ENCODE measurements around the gene KLRK1.
"Not testable (repeated sequence)": the region's sequence is repeated elsewhere in the genome, so short reads cannot be mapped to it uniquely, and the experiment has no call there.

KLRK1 gene

GRCh38 chr12:10400829-10401228 lies 11.0 kb upstream of the KLRK1 start:
- Mint-ChIP-seq H3K27me3 (no peaks in the 10 kb centered on the region), H3K9me3 (no peaks in the 10 kb centered on the region), H3K27ac (ENCODE audit: low read depth) (peak overlapping the region; percentile 60), H3K4me3 (peak overlapping the region; percentile 67), H3K4me1 (peaks cover 38% of the 10 kb centered on the region), H3K36me3 (ENCODE audit: insufficient read depth) (peaks cover 35% of the 10 kb centered on the region)
- DNase-seq (ENCODE audit: low spot score in 2 of 2) (no peak), ATAC-seq (replicated peaks; ENCODE audit: extremely low read depth, poor library complexity, severe bottlenecking) (no peak)

- ATAC-seq (replicated peaks; ENCODE audit: extremely low read depth, poor library complexity, severe bottlenecking) (no peak), DNase-seq (ENCODE audit: low spot score in 2 of 2) (no peak)
- H3K27me3 Mint-ChIP-seq, result no peaks in the 10 kb centered on the region
- H3K4me3 Mint-ChIP-seq, result peak overlapping the region; percentile 68
- peaks cover 39% of the 10 kb centered on the region for H3K36me3 Mint-ChIP-seq (ENCODE audit: insufficient read depth)
- no peaks in the 10 kb centered on the region for H3K9me3 Mint-ChIP-seq
- H3K27ac Mint-ChIP-seq (ENCODE audit: low read depth), result peak overlapping the region; percentile 99
- H3K4me1 Mint-ChIP-seq, result peaks cover 65% of the 10 kb centered on the region
Observed at GRCh38 chr12:10398168-10398567, 8.3 kb upstream of the KLRK1 start.

- peaks cover 68% of the 10 kb centered on the region for H3K4me1 Mint-ChIP-seq
- peaks cover 40% of the 10 kb centered on the region for H3K36me3 Mint-ChIP-seq (ENCODE audit: insufficient read depth)
- no peaks in the 10 kb centered on the region for H3K27me3 Mint-ChIP-seq
- H3K27ac Mint-ChIP-seq (ENCODE audit: low read depth), result peak overlapping the region; percentile 99
- peak overlapping the region; percentile 50 for H3K4me3 Mint-ChIP-seq
- DNase-seq (ENCODE audit: low spot score in 2 of 2) (no peak), ATAC-seq (replicated peaks; ENCODE audit: extremely low read depth, poor library complexity, severe bottlenecking) (peak; percentile 5)
- H3K9me3 Mint-ChIP-seq, result no peaks in the 10 kb centered on the region
Observed at GRCh38 chr12:10397296-10397695, 7.5 kb upstream of the KLRK1 start.

GRCh38 chr12:10396176-10396575 lies 6.3 kb upstream of the KLRK1 start:
- Mint-ChIP-seq H3K36me3 (ENCODE audit: insufficient read depth) (peaks cover 39% of the 10 kb centered on the region), H3K4me3 (peak overlapping the region; percentile 72), H3K4me1 (peaks cover 63% of the 10 kb centered on the region), H3K27ac (ENCODE audit: low read depth) (peak overlapping the region; percentile 99)
- DNase-seq (ENCODE audit: low spot score in 2 of 2); H3K27me3 Mint-ChIP-seq; H3K9me3 Mint-ChIP-seq; ATAC-seq (replicated peaks; ENCODE audit: extremely low read depth, poor library complexity, severe bottlenecking): not testable (repeated sequence)

GRCh38 chr12:10395390-10395998 lies 5.7 kb upstream of the KLRK1 start:
- Mint-ChIP-seq H3K4me1 (peaks cover 59% of the 10 kb centered on the region), H3K27me3 (no peaks in the 10 kb centered on the region), H3K27ac (ENCODE audit: low read depth) (peak overlapping the region; percentile 99), H3K36me3 (ENCODE audit: insufficient read depth) (peaks cover 39% of the 10 kb centered on the region), H3K9me3 (no peaks in the 10 kb centered on the region), H3K4me3 (peak overlapping the region; percentile 72)
- DNase-seq (ENCODE audit: low spot score in 2 of 2) (peak in 1 of 2 donors; percentile 41), ATAC-seq (replicated peaks; ENCODE audit: extremely low read depth, poor library complexity, severe bottlenecking) (peak; percentile 80)

- Mint-ChIP-seq H3K27ac (ENCODE audit: low read depth) (peak overlapping the region; percentile 99), H3K4me1 (peaks cover 60% of the 10 kb centered on the region), H3K36me3 (ENCODE audit: insufficient read depth) (peaks cover 40% of the 10 kb centered on the region), H3K4me3 (peak overlapping the region; percentile 72)
- not testable (repeated sequence) for H3K9me3 Mint-ChIP-seq, H3K27me3 Mint-ChIP-seq
- DNase-seq (ENCODE audit: low spot score in 2 of 2), result peak in 1 of 2 donors; percentile 74
- peak; percentile 43 for ATAC-seq (replicated peaks; ENCODE audit: extremely low read depth, poor library complexity, severe bottlenecking)
Observed at GRCh38 chr12:10394531-10395152, 4.8 kb upstream of the KLRK1 start.

GRCh38 chr12:10393291-10393690 lies 3.5 kb upstream of the KLRK1 start:
- Mint-ChIP-seq H3K4me1 (peaks cover 52% of the 10 kb centered on the region), H3K27me3 (no peaks in the 10 kb centered on the region), H3K9me3 (no peaks in the 10 kb centered on the region), H3K27ac (ENCODE audit: low read depth) (peak overlapping the region; percentile 99), H3K4me3 (peak overlapping the region; percentile 38), H3K36me3 (ENCODE audit: insufficient read depth) (peaks cover 43% of the 10 kb centered on the region)
- no peak for DNase-seq (ENCODE audit: low spot score in 2 of 2)
- ATAC-seq (replicated peaks; ENCODE audit: extremely low read depth, poor library complexity, severe bottlenecking), result no peak

GRCh38 chr12:10392394-10392930 lies 2.6 kb upstream of the KLRK1 start:
- Mint-ChIP-seq H3K4me3 (peak overlapping the region; percentile 59), H3K4me1 (peaks cover 45% of the 10 kb centered on the region), H3K27ac (ENCODE audit: low read depth) (peak overlapping the region; percentile 93), H3K9me3 (no peaks in the 10 kb centered on the region), H3K27me3 (no peaks in the 10 kb centered on the region), H3K36me3 (ENCODE audit: insufficient read depth) (peaks cover 43% of the 10 kb centered on the region)
- no peak for ATAC-seq (replicated peaks; ENCODE audit: extremely low read depth, poor library complexity, severe bottlenecking)
- DNase-seq (ENCODE audit: low spot score in 2 of 2), result peak in 1 of 2 donors; percentile 38

- Mint-ChIP-seq H3K4me1 (peaks cover 46% of the 10 kb centered on the region), H3K27ac (ENCODE audit: low read depth) (peak overlapping the region; percentile 93), H3K36me3 (ENCODE audit: insufficient read depth) (peaks cover 52% of the 10 kb centered on the region)
- not testable (repeated sequence) for ATAC-seq (replicated peaks; ENCODE audit: extremely low read depth, poor library complexity, severe bottlenecking); H3K9me3 Mint-ChIP-seq; H3K4me3 Mint-ChIP-seq; H3K27me3 Mint-ChIP-seq; DNase-seq (ENCODE audit: low spot score in 2 of 2)
Observed at GRCh38 chr12:10390991-10391390, 1.1 kb upstream of the KLRK1 start.

GRCh38 chr12:10388624-10389413 lies 1.0 kb downstream of the KLRK1 start:
- Mint-ChIP-seq H3K4me3 (peak overlapping the region; percentile 84), H3K4me1 (peaks cover 46% of the 10 kb centered on the region), H3K36me3 (ENCODE audit: insufficient read depth) (peaks cover 56% of the 10 kb centered on the region), H3K27me3 (no peaks in the 10 kb centered on the region), H3K9me3 (no peaks in the 10 kb centered on the region), H3K27ac (ENCODE audit: low read depth) (peak overlapping the region; percentile 90)
- DNase-seq (ENCODE audit: low spot score in 2 of 2) (no peak), ATAC-seq (replicated peaks; ENCODE audit: extremely low read depth, poor library complexity, severe bottlenecking) (no peak)

- ATAC-seq (replicated peaks; ENCODE audit: extremely low read depth, poor library complexity, severe bottlenecking); H3K9me3 Mint-ChIP-seq; DNase-seq (ENCODE audit: low spot score in 2 of 2); H3K27me3 Mint-ChIP-seq: not testable (repeated sequence)
- Mint-ChIP-seq H3K4me3 (peak overlapping the region; percentile 84), H3K27ac (ENCODE audit: low read depth) (peak overlapping the region; percentile 90), H3K4me1 (peaks cover 48% of the 10 kb centered on the region), H3K36me3 (ENCODE audit: insufficient read depth) (peaks cover 60% of the 10 kb centered on the region)
Observed at GRCh38 chr12:10387498-10387897, 2.3 kb downstream of the KLRK1 start.

GRCh38 chr12:10386857-10387256 lies 3.0 kb downstream of the KLRK1 start:
- peak overlapping the region; percentile 84 for H3K4me3 Mint-ChIP-seq
- no peak for ATAC-seq (replicated peaks; ENCODE audit: extremely low read depth, poor library complexity, severe bottlenecking)
- H3K9me3 Mint-ChIP-seq, result no peaks in the 10 kb centered on the region
- H3K27ac Mint-ChIP-seq (ENCODE audit: low read depth), result peak overlapping the region; percentile 90
- DNase-seq (ENCODE audit: low spot score in 2 of 2), result no peak
- peaks cover 51% of the 10 kb centered on the region for H3K4me1 Mint-ChIP-seq
- peaks cover 63% of the 10 kb centered on the region for H3K36me3 Mint-ChIP-seq (ENCODE audit: insufficient read depth)
- no peaks in the 10 kb centered on the region for H3K27me3 Mint-ChIP-seq
